GM06990 (cell line): ENCODE data around the gene ZNF420.
A peak's percentile ranks its signal among the peaks of the same experiment; 100 is the strongest.
"Not testable (repeated sequence)": the region's sequence is repeated elsewhere in the genome, so short reads cannot be mapped to it uniquely, and the experiment has no call there.

ENCODE experiments used
- DNase-seq: peaks from one replicate; pipeline ENCODE4 v3.0.0-alpha.2; 2011; ENCODE audit not compliant: insufficient read length; ENCODE audit errors: extremely low read depth
- H3K27me3 ChIP-seq: replicated peaks from 2 replicates; pipeline ENCODE4 v1.6.0; 2011; ENCODE audit warnings: low read length; ENCODE audit not compliant: control insufficient read depth, insufficient read depth
- H3K36me3 ChIP-seq: 2 replicates; pipeline ENCODE4 v1.5.1; 2011; ENCODE audit warnings: low read length; ENCODE audit not compliant: control insufficient read depth, insufficient read depth
- H3K4me3 ChIP-seq: replicated peaks from 2 replicates; pipeline ENCODE4 v1.5.1; 2011; ENCODE audit warnings: low read depth, mild to moderate bottlenecking, control low read depth, low read length
- CTCF ChIP-seq: IDR thresholded peaks from 2 replicates; pipeline ENCODE4 v1.5.1; 2011; ENCODE audit warnings: low read length, control low read depth, mild to moderate bottlenecking, inconsistent platforms; ENCODE audit not compliant: insufficient read depth, poor library complexity, severe bottlenecking

ZNF420 gene

DNA sequence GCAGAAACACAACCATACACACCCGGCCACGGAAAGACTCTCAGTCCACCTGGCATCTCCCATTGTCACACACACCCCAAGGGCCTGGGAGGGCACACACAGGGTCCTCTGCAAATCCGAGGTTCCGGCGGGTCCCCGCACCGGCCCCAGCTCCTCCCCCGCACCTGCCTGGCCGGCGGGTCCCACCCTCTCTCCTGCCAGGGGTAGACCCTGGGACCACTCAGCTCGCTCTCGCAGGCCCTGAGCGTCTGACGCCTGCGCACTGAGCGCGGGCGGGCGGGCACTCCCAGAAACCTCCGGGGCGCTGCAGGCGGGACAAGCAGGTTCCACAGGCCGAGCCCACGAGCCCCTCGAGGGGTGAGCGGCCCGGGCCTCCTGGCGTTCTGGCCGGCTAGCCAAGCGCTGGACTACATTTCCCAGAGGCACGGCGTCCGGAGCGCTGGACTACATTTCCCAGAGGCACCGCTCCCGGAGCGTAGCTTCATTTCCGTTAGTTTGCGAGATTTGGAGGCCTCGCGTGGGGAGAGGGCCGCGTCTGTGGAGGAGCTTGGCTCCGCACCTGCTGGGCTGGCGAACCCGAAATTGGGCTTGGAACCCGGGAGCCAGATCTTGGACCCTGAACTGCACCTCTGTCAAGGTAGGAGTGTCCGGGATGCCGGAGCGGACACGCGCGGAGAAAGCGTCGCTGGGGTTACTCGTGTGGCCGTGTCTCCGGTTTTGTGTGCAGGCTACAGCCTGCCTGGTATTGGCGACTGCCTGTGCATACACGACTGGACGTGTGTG lies at the start of gene ZNF420:
Gene ZNF420 (plus strand): TSS at position 500 of the 783 bp plus-strand sequence. CDS start 10,686 bp downstream, outside the sequence.
- Histone ChIP-seq H3K36me3 (no peaks in the 10 kb centered on the region), H3K4me3 (peak within 1 kb of the TSS; percentile 92), H3K27me3 (no peaks in the 10 kb centered on the region)
- DNase-seq: peak; percentile 95
- no peak for TF ChIP-seq CTCF

DNA sequence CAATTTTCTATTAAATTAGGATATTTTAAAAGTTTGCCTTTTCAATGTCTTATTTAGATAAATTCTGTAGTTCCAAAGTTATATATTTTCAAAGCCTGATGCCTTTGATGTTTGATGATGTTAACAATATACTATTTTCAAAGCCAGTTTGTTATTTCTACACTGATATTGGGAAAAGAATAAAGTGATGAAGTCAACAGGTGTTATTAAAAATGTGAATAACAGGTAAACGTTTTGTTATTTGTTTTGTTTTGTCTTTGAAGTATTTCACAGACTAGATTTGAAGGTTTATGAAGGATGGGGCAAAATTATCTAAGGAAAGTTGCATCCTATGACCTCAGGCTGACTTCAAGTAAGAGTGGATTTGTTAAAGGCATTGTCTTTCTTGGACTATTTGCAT lies 33.1 kb upstream of the ZNF420 start:
- no peak overlapping the region for H3K4me3 ChIP-seq
- H3K27me3 ChIP-seq: no peaks in the 10 kb centered on the region
- TF ChIP-seq CTCF: no peak
- no peaks in the 10 kb centered on the region for H3K36me3 ChIP-seq
- no peak for DNase-seq

GRCh38 chr19:37055330-37055729 lies 22.9 kb upstream of the ZNF420 start:
- H3K27me3 ChIP-seq: no peaks in the 10 kb centered on the region
- no peak for TF ChIP-seq CTCF
- no peaks in the 10 kb centered on the region for H3K36me3 ChIP-seq
- no peak overlapping the region for H3K4me3 ChIP-seq
- no peak for DNase-seq

GRCh38 chr19:37056776-37057175 lies 21.5 kb upstream of the ZNF420 start:
- TF ChIP-seq CTCF: no peak
- Histone ChIP-seq H3K36me3 (no peaks in the 10 kb centered on the region), H3K27me3 (no peaks in the 10 kb centered on the region), H3K4me3 (no peak overlapping the region)
- DNase-seq: no peak

- no peak for DNase-seq
- Histone ChIP-seq H3K4me3 (no peak overlapping the region), H3K36me3 (no peaks in the 10 kb centered on the region), H3K27me3 (no peaks in the 10 kb centered on the region)
- TF ChIP-seq CTCF: no peak
These were observed 19.1 kb upstream of the ZNF420 start for GRCh38 chr19:37059142-37059541.

GRCh38 chr19:37064886-37065285 lies 13.3 kb upstream of the ZNF420 start:
- H3K36me3 ChIP-seq, H3K4me3 ChIP-seq, H3K27me3 ChIP-seq, DNase-seq: not testable (repeated sequence)
